Tibial nerve (tissue), 3 donors: ENCODE results near the gene ABCG2.

Source experiments
- CTCF ChIP-seq, 5 experiments: fragments of 200-600 bp in 3 of 5; fragments of 450-650 bp in 2 of 5; sonication (generic) in 3 of 5; IDR thresholded peaks; one replicate each; pipeline ENCODE4 v1.5.1; 2016 to 2019; ENCODE audit warnings: antibody characterized with exemption in 5 of 5, mild to moderate bottlenecking in 3 of 5, moderate library complexity in 2 of 5
- POLR2A ChIP-seq, 2 donors: fragments of 450-650 bp; IDR thresholded peaks; one replicate each; pipeline ENCODE4 v1.6.1; 2017; ENCODE audit warnings: antibody characterized with exemption in 2 of 2, mild to moderate bottlenecking in 2 of 2, moderate library complexity in 2 of 2

GRCh38 chr4:88200186-88200585 lies 41.7 kb upstream of the ABCG2 start:
- TF ChIP-seq POLR2A (IDR thresholded peaks at IDR 0.05) (no peak), CTCF (IDR thresholded peaks at IDR 0.05) (no peak)
